Activated CD8-positive, alpha-beta memory T cell treated with anti-CD3 and anti-CD28 coated beads for 24 hours (primary cell): Measurements from ENCODE around the gene RBM43.
"Not testable (repeated sequence)": the region's sequence is repeated elsewhere in the genome, so short reads cannot be mapped to it uniquely, and the experiment has no call there.

ENCODE experiments used
- DNase-seq: peaks from one replicate; pipeline ENCODE4 v3.0.0-alpha.2; 2020

The RBM43 gene

GRCh38 chr2:151267537-151267936 lies 5.9 kb upstream of the RBM43 start:
- DNase-seq: no peak

DNA sequence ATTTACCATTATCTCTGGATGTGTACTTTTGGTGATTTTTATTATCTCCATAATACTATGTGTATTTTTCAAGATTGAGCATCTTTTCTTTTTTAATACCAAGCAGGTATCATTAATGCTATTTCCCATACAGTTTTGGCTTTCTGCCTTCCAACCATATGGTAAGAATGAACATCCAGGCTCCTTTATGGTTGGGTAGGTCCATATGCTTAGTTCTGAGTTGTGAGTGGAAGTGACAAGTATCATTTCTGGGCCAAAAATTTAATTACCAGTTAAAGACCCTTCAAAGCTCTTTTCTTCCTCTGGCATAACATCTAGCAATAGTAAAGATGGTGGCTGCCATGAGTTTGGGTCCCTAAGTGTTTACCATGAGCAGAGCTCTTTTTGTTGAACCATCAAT lies 4.3 kb upstream of the RBM43 start:
- DNase-seq: no peak

- no peak for DNase-seq
Observed at GRCh38 chr2:151264157-151264825, 2.6 kb upstream of the RBM43 start.

- no peak for DNase-seq
Observed at GRCh38 chr2:151262629-151263028, 966 bp upstream of the RBM43 start.

DNA sequence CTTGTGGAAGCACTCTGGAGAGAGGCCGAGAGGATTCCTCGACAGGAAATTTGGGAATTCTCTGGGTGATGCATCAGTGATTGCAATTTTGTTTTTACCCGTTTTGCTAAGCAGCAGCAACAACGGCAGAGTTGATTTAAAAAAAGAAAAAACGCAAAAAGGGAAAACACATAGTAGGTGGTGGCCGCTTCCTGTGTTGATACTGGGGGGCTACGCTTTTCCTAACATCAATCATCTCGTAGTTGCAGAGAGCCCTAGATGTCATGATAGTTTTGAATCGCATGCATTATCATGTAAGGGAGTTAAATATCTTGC lies 271 bp upstream of the RBM43 start:
- DNase-seq: no peak

- DNase-seq: no peak
Observed at GRCh38 chr2:151260573-151261230, 961 bp downstream of the RBM43 start.

- no peak for DNase-seq
Observed at GRCh38 chr2:151258121-151258520, 3.5 kb downstream of the RBM43 start.

GRCh38 chr2:151252646-151253045 lies 9.0 kb downstream of the RBM43 start:
- DNase-seq: no peak

DNA sequence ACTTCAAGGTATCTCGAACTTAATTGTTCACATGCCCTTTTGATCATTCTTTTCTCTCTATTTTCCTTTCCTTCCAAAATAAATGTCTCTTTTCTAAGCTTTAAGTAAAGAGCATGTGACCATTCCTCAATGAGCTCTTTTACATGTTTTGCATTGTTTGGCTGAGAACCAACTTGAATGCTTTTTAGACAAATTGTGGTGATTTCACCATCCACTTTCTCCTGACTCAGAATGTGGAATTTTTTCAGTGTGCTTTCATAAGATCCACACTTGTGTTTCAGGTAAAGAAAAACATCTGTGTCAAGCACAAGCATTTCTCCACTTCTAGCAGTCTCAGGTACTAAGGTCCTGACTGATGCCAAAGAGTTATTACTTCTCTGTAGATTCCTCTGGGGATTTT lies 10.7 kb downstream of the RBM43 start:
- DNase-seq: no peak

GRCh38 chr2:151247432-151247831 lies 14.2 kb downstream of the RBM43 start:
- no peak for DNase-seq

GRCh38 chr2:151246152-151246551 lies 15.5 kb downstream of the RBM43 start:
- no peak for DNase-seq

GRCh38 chr2:151243468-151243867 lies 18.2 kb downstream of the RBM43 start:
- DNase-seq: no peak

GRCh38 chr2:151241224-151241623 lies 20.4 kb downstream of the RBM43 start:
- no peak for DNase-seq

- no peak for DNase-seq
Observed at GRCh38 chr2:151240433-151240832, 21.2 kb downstream of the RBM43 start.

DNA sequence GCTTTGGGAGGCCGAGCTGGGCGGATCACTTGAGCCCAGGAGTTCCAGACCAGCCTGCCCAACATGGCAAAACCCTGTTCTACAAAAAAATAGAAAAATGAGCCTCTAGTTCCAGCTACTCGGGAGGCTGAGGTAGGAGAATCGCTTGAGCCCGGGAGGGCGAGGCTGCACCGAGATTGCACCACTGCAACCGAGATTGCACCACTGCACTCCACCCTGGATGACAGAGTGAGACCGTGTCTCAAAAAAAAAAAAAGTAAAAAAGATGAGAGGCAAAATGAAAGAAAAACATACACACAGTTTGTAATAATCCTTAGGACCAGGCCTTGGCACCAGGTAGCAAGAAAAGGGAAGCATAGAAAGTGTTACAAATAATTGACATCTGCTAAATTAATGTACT lies 22.0 kb downstream of the RBM43 start:
- DNase-seq: no peak

DNA sequence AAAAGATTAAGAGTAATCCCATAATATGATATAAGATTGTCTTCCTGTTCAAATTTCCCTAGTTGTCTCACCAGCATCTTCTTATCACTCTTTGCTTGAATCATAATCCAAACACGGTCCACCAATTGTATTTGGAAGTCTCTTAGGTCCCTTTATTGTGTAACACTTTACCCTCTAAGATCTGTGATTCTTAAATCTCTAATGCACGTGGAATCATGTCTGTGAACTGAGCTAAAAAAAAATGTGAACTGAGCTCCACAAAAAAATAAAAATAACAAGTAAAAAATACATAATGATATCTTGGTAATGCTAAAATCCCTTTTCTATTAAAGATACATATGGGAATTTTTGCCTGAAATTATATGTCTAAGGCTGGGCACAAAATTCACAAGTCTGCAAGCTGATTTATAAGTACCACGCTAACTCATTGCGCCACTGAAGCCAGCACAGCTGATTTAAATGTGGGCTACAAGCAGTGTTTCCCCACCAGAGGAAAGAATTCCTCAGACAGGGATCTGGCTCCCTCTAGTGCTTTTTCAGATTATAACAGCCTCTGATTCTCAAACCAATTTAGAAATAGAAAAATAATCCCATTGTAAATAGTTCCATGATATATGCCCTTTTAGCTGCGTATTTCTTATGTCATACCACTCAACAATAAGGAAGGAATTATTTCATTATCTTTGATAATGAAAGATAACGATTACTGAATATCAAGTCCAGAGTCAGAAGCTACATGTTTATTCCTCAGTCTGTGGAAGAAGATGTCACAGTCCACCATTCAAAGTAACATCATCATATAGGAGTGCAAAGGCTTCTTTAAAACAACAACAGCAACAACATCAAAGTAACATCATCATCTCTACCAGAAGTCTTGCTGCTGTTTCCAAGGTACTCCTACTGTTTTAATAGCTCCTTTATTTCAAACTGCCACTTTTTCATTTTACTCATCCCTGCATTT lies 22.9 kb downstream of the RBM43 start:
- no peak for DNase-seq

DNA sequence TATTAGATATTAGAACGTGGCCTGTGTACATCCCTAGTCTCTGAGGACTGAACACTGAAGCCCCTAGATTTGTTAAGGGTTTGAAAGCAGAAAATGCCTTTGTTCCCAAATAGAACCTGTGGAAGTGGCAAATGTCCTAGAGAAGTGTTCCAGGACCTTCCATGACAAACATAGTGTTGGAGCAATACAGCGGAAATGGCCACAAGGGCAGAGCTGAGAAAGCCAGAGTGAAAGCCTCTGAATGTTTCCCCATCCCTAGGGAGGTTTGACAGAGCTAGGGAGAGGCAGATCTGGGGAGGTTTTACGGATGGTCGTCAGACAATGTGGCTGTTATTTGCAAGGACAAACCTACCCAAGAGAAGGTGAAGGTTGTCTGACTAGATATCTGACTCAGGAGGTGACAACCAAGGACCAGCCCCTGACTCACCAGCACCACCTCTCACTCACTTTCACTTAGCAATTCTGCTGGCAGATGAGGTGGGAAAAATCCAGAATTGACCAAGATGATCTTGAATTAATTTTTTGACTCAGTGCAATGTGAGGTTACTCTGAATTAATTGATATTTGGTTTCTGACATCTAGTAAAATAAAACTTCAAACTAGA lies 24.1 kb downstream of the RBM43 start:
- no peak for DNase-seq

DNA sequence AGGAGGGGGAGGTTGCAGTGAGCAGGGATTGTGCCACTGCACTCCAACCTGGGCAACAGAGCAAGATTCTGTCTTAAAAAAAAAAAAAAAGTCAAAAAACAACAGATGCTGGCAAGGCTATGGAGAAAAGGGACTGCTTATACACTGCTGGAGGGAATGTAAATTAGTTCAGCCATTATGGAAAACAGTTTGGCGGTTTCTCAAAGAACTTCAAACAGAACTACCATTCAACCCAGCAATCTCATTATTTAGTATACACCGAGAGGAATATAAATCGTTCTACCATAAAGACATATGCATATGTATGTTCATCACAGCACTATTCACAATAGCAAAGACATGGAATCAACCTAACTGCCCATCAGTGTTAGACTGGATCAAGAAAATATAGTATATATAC lies 27.9 kb downstream of the RBM43 start:
- not testable (repeated sequence) for DNase-seq

GRCh38 chr2:151233288-151233687 lies 28.4 kb downstream of the RBM43 start:
- DNase-seq: not testable (repeated sequence)

- no peak for DNase-seq
Observed at GRCh38 chr2:151230627-151231140, 31.0 kb downstream of the RBM43 start.

GRCh38 chr2:151228847-151229512 lies 32.7 kb downstream of the RBM43 start:
- DNase-seq: no peak

DNA sequence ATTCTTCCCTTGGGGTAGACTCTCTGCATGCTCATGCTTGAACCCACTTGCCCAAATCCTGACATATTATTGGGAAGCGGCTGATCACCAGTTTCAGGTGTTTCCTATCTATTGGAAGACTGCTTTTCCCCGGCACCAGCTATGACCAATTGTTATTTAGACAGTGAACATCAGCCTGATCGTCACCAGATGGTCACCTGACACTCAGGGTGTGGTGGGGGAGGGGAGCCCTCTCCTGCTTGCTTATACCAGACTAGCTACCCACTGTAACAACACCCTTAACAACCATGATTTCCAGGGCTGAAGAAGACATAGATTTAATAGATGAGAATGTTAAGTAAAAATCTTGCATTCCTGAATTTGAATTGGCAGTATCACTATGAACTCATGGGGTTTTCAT lies 44.3 kb downstream of the RBM43 start:
- no peak for DNase-seq

DNA sequence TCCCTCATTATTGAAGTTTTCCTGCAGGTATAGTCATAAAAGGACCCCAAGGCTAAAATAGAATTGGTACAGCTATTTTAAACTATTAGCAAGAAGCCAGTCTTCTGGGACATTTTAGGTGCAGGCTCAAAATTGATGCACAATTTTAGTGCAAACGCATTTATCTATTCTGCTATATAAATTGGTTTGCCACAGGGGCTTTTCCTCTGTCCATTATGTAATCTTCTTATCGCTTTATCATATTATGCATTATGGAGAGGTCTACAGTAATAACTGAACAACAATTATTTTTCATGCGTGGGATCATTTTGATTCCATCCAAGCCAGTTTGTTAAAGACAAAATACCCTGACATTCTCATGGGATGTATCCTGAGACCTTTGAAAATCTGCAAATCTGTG lies 54.6 kb downstream of the RBM43 start:
- DNase-seq: no peak
